Measurements from ENCODE around the gene SNX14. TPM values are rescaled to one million over a fixed set of nuclear protein-coding genes. Genes with fewer than 3 reads are reported as not detected.
A peak's percentile ranks its signal among the peaks of the same experiment; 100 is the strongest.

SNX14 gene
- total RNA-seq, 1 experiment from 2014 or later = 65.4 TPM

GRCh38 chr6:85460154-85460920, 133.3 kb downstream of the SNX14 start:
- H3K9ac ChIP-seq (ENCODE audit: low read length) = peak overlapping the region; percentile 72
- H3K36me3 ChIP-seq (ENCODE audit: low read depth, low read length) = no peaks in the 10 kb centered on the region
- no peak overlapping the region for H3K4me3 ChIP-seq (ENCODE audit: low read length)
- DNase-seq = no peak
- intact Hi-C loops (cut with micrococcal nuclease) = no loop called here
- TF ChIP-seq EZH2phosphoT487 (IDR thresholded peaks at IDR 0.05; ENCODE audit: borderline replicate concordance, low read length) = no peak
- no peak for TF ChIP-seq EZH2 (IDR thresholded peaks at IDR 0.05; ENCODE audit: low read length, unreplicated experiment)
- 0 out of 2 replicates have a peak, but pooled peaks have one; percentile 15 for TF ChIP-seq CTCF (conservative IDR thresholded peaks at IDR 0.05; ENCODE audit: low read depth, low read length)
- POLR2A ChIA-PET (ENCODE audit: unreplicated experiment) = interaction anchor here (1.5 kb wide), 1 partner anchor 10 kb away, joined by 30 read pairs; the partner anchor contains the start of gene NT5E
- no peaks in the 10 kb centered on the region for H3F3A ChIP-seq (ENCODE audit: low read length, unreplicated experiment)
- peaks cover 73% of the 10 kb centered on the region for H3K4me1 ChIP-seq (ENCODE audit: insufficient read depth, low read length)
- H3K27ac ChIP-seq (ENCODE audit: low read length) = peak overlapping the region; percentile 96
- no peaks in the 10 kb centered on the region for H3K9me3 ChIP-seq (ENCODE audit: low read length)
- H4K20me1 ChIP-seq (ENCODE audit: low read length) = no peaks in the 10 kb centered on the region
- CTCF ChIA-PET = interaction anchor here (0.6 kb wide), 1 partner anchor 14 kb away, joined by 3 read pairs; no protein-coding TSS in a partner anchor
- peak overlapping the region; percentile 73 for H3K4me2 ChIP-seq (ENCODE audit: low read length)
- H2AFZ ChIP-seq (ENCODE audit: low read length) = no peak overlapping the region
- no peaks in the 10 kb centered on the region for H3K79me2 ChIP-seq (ENCODE audit: low read length)
- no peaks in the 10 kb centered on the region for H3K27me3 ChIP-seq (ENCODE audit: low read length)
- no TSS peak for BruUV-seq (replicated peaks)
- no peaks in the 10 kb centered on the region for H3K9me2 ChIP-seq (replicated peaks; ENCODE audit: low read length)
- no peak for ATAC-seq

- H2AFZ ChIP-seq (ENCODE audit: low read length) = no peak overlapping the region
- no peaks in the 10 kb centered on the region for H3F3A ChIP-seq (ENCODE audit: low read length, unreplicated experiment)
- ATAC-seq (peak; percentile 69), DNase-seq (peak; percentile 92)
- H3K9me2 ChIP-seq (replicated peaks; ENCODE audit: low read length) = no peaks in the 10 kb centered on the region
- no peaks in the 10 kb centered on the region for H3K9me3 ChIP-seq (ENCODE audit: low read length)
- ChIA-PET POLR2A (ENCODE audit: unreplicated experiment) (interaction anchor here (0.5 to 1.5 kb wide), 4 partner anchors 9 to 102 kb away, joined by 3 to 30 read pairs (median 3); partner anchors contain the start of gene NT5E), CTCF (interaction anchor here (1.0 kb wide), 1 partner anchor 10 kb away, joined by 7 read pairs; the partner anchor contains the start of gene NT5E)
- H3K27ac ChIP-seq (ENCODE audit: low read length) = peak overlapping the region; percentile 96
- H3K79me2 ChIP-seq (ENCODE audit: low read length) = no peaks in the 10 kb centered on the region
- no peaks in the 10 kb centered on the region for H3K27me3 ChIP-seq (ENCODE audit: low read length)
- H3K36me3 ChIP-seq (ENCODE audit: low read depth, low read length) = no peaks in the 10 kb centered on the region
- no peak for TF ChIP-seq CTCF (conservative IDR thresholded peaks at IDR 0.05; ENCODE audit: low read depth, low read length)
- 0 out of 2 replicates have a peak, but pooled peaks have one; percentile 26 for TF ChIP-seq EZH2phosphoT487 (IDR thresholded peaks at IDR 0.05; ENCODE audit: borderline replicate concordance, low read length)
- peaks cover 66% of the 10 kb centered on the region for H3K4me1 ChIP-seq (ENCODE audit: insufficient read depth, low read length)
- H3K9ac ChIP-seq (ENCODE audit: low read length) = peak overlapping the region; percentile 72
- H4K20me1 ChIP-seq (ENCODE audit: low read length) = no peaks in the 10 kb centered on the region
- peak overlapping the region; percentile 73 for H3K4me2 ChIP-seq (ENCODE audit: low read length)
- peak overlapping the region; percentile 28; the same call in 1 of the 2 replicates for H3K4me3 ChIP-seq (ENCODE audit: low read length)
- no TSS peak for BruUV-seq (replicated peaks)
- intact Hi-C loops (cut with micrococcal nuclease) = loop anchor here (1.0 to 2.0 kb wide), 3 partner anchors 9 to 105 kb away; partner anchors contain the start of gene NT5E
Measured at GRCh38 chr6:85459224-85459901, 134.3 kb downstream of the SNX14 start.

All from PC-3 (cell line).